ENCODE data around the gene ZP1.
A peak's percentile ranks its signal among the peaks of the same experiment; 100 is the strongest.
"Not testable (repeated sequence)": the region's sequence is repeated elsewhere in the genome, so short reads cannot be mapped to it uniquely, and the experiment has no call there.

ZP1 gene

GRCh38 chr11:60905551-60906113 lies 38.3 kb downstream of the ZP1 start:
- H3K27ac ChIP-seq = peak overlapping the region; percentile 91
- H3K36me3 ChIP-seq = peaks cover 24% of the 10 kb centered on the region
- H3K9me3 ChIP-seq = no peaks in the 10 kb centered on the region
- H3K4me3 ChIP-seq (ENCODE audit: low read depth in 1 of 2, low read length in 1 of 2) = peak overlapping the region; percentile 77 to 98
- H3K27me3 ChIP-seq = no peaks in the 10 kb centered on the region
- TF ChIP-seq CTCF (IDR thresholded peaks at IDR 0.05) = no peak
- peaks cover 20 to 21% of the 10 kb centered on the region in 2 experiments for H3K4me1 ChIP-seq (ENCODE audit: control insufficient read depth in 1 of 2, insufficient read depth in 1 of 2, low read depth in 1 of 2, low read length in 1 of 2)

- Histone ChIP-seq H3K27me3 (no peaks in the 10 kb centered on the region), H3K4me1 (ENCODE audit: control insufficient read depth in 1 of 2, insufficient read depth in 1 of 2, low read depth in 1 of 2, low read length in 1 of 2) (peaks cover 20 to 21% of the 10 kb centered on the region in 2 experiments), H3K36me3 (peaks cover 17% of the 10 kb centered on the region), H3K4me3 (ENCODE audit: low read depth in 1 of 2, low read length in 1 of 2) (peak within 1 kb of the TSS; percentile 77 to 98), H3K27ac (peak within 1 kb of the TSS; percentile 91), H3K9me3 (no peaks in the 10 kb centered on the region)
- no peak for TF ChIP-seq CTCF (IDR thresholded peaks at IDR 0.05)
These were observed 39.0 kb downstream of the ZP1 start, which contains the start of gene PRPF19 for GRCh38 chr11:60906132-60906972. Gene PRPF19, minus strand, starts transcription at chr11:60906585. Its CDS starts 203 bp downstream, at chr11:60906382.

GRCh38 chr11:60908803-60909202 lies 41.5 kb downstream of the ZP1 start:
- no peaks in the 10 kb centered on the region for H3K9me3 ChIP-seq
- H3K36me3 ChIP-seq = no peaks in the 10 kb centered on the region
- H3K4me3 ChIP-seq (ENCODE audit: low read depth in 1 of 2, low read length in 1 of 2) = no peak overlapping the region
- H3K27ac ChIP-seq = no peak overlapping the region
- H3K4me1 ChIP-seq (ENCODE audit: control insufficient read depth in 1 of 2, insufficient read depth in 1 of 2, low read depth in 1 of 2, low read length in 1 of 2) = peaks cover 26% of the 10 kb centered on the region in 2 experiments
- H3K27me3 ChIP-seq = no peaks in the 10 kb centered on the region
- no peak for TF ChIP-seq CTCF (IDR thresholded peaks at IDR 0.05)

- not testable (repeated sequence) for H3K27ac ChIP-seq, H3K9me3 ChIP-seq
These were observed 42.4 kb downstream of the ZP1 start for GRCh38 chr11:60909680-60910280.

GRCh38 chr11:60910281-60910687 lies 42.9 kb downstream of the ZP1 start:
- TF ChIP-seq CTCF (IDR thresholded peaks at IDR 0.05) = no peak
- Histone ChIP-seq H3K27ac (no peak overlapping the region), H3K4me3 (ENCODE audit: low read depth in 1 of 2, low read length in 1 of 2) (no peak overlapping the region), H3K36me3 (no peaks in the 10 kb centered on the region), H3K9me3 (no peaks in the 10 kb centered on the region), H3K4me1 (ENCODE audit: control insufficient read depth in 1 of 2, insufficient read depth in 1 of 2, low read depth in 1 of 2, low read length in 1 of 2) (peaks cover 34 to 37% of the 10 kb centered on the region in 2 experiments), H3K27me3 (peaks cover 9% of the 10 kb centered on the region)

More at GRCh38 chr11:60909680-60910280, 42.4 kb downstream of the ZP1 start:
- H3K4me3 ChIP-seq (ENCODE audit: low read depth in 1 of 2, low read length in 1 of 2); H3K27me3 ChIP-seq; H3K36me3 ChIP-seq: not testable (repeated sequence)
- peaks cover 34 to 36% of the 10 kb centered on the region in 2 experiments for H3K4me1 ChIP-seq (ENCODE audit: control insufficient read depth in 1 of 2, insufficient read depth in 1 of 2, low read depth in 1 of 2, low read length in 1 of 2)

Measured in neutrophil (primary cell).